ENCODE measurements around the gene ZNF267. TPM values are rescaled to one million over a fixed set of nuclear protein-coding genes. Genes with fewer than 3 reads are reported as not detected.

ZNF267 gene
- polyA plus RNA-seq, 2 donors: 4.1 to 4.3 TPM

DNA sequence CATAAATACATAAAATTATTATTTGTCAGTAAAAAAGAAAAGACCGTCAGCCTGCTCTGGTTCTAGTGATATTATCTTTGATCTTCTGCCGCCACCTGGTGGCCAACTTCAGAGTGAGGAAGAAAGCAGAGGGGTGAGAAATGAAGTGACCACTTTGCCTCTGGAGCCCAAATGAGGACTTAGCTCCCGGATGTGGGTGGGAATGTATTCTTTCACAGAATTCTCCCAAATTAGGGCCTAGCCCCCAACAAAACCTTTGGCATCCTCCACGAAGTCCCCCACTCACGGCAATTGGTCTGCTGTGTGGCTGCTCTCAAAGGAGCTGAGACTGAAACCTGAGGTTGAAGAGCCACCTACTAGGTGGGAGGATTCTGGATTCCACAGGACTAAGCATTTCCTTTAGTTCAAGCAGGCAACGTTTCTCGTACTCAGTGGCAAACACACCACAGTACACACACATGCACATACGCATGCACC, 4.9 kb upstream of the ZNF267 start:
- H3K9me3 ChIP-seq (ENCODE audit: control insufficient read depth in 2 of 2, insufficient read depth in 1 of 2, low read depth in 1 of 2, low read length in 1 of 2): no peaks in the 10 kb centered on the region
- no peaks in the 10 kb centered on the region for H3K36me3 ChIP-seq (ENCODE audit: control insufficient read depth in 2 of 2, insufficient read depth in 2 of 2, low read length in 1 of 2)
- H3K27ac ChIP-seq (ENCODE audit: low read depth in 2 of 2, low read length in 1 of 2): no peak overlapping the region
- no peaks in the 10 kb centered on the region for H3K27me3 ChIP-seq (ENCODE audit: control insufficient read depth in 1 of 2, insufficient read depth in 2 of 2, low read length in 2 of 2)
- H3K4me3 ChIP-seq (ENCODE audit: low read depth in 1 of 2, low read length in 2 of 2): no peak overlapping the region
- no peaks in the 10 kb centered on the region for H3K4me1 ChIP-seq (ENCODE audit: control insufficient read depth in 2 of 2, insufficient read depth in 2 of 2, low read length in 1 of 2)
- WGBS, 2 donors: 11% methylated on average over 8 of the region's 8 CpGs

DNA sequence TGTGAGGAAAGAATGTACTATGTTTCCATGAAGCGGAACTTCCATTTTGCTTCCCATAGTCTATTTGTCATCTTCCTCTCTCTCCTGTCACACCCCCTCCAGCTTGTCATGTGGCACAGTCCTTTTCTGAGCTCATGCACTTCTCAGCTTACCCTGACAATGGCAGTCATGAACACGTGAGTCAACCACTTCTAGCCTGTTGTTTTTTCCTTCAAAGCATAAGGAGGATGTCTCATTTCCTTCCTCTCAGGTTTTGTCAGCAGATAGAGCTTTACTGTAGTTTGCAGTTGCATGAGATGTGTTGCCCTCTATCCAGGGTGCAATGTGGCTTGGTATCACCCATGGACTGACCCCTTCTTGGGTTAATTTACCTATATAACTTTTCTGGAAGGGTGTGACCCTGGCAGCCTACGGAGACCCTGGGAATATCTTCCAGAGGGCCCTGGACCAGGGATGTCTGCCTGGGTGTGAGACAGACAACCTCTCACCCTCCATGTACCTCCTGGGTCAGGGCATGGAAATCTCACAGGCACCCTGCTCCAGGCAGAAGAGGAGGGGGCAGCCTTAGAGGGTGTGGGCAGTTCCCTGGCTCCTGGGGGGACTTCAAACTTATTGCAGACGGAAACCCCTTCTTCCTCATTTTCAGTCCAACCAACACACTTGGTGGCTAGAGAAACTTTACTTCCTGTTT, 4.0 kb upstream of the ZNF267 start:
- WGBS, 2 donors: 48 to 53% methylated on average over 4 of the region's 4 CpGs
- Histone ChIP-seq H3K27ac (ENCODE audit: low read depth in 2 of 2, low read length in 1 of 2) (peak overlapping the region in 1 of 2 donors; percentile 38), H3K4me3 (ENCODE audit: low read depth in 1 of 2, low read length in 2 of 2) (no peak overlapping the region), H3K36me3 (ENCODE audit: control insufficient read depth in 2 of 2, insufficient read depth in 2 of 2, low read length in 1 of 2) (no peaks in the 10 kb centered on the region), H3K27me3 (ENCODE audit: control insufficient read depth in 1 of 2, insufficient read depth in 2 of 2, low read length in 2 of 2) (no peaks in the 10 kb centered on the region), H3K4me1 (ENCODE audit: control insufficient read depth in 2 of 2, insufficient read depth in 2 of 2, low read length in 1 of 2) (no peaks in the 10 kb centered on the region), H3K9me3 (ENCODE audit: control insufficient read depth in 2 of 2, insufficient read depth in 1 of 2, low read depth in 1 of 2, low read length in 1 of 2) (no peaks in the 10 kb centered on the region)

DNA sequence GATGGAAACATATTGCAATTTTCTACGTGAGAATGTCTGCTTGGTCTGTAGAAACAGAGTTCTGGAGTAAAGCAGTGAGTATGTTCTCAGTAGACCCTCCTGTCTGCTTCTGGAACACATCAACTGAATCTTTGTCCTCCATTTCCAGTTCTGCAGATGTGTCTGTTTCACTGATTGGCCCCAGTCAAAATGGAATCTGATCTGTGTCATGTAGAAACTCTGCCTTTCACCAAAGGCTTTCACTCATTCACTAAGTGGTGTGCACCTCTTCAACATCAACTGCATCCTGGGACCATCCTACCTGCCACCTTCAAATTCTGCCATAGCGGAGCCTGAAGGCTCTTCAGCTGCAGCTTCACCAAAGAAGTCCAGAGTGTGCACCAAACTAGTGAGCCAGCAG, 2.8 kb upstream of the ZNF267 start:
- peaks cover 0 to 5% of the 10 kb centered on the region in 2 donors for H3K4me1 ChIP-seq (ENCODE audit: control insufficient read depth in 2 of 2, insufficient read depth in 2 of 2, low read length in 1 of 2)
- no peaks in the 10 kb centered on the region for H3K36me3 ChIP-seq (ENCODE audit: control insufficient read depth in 2 of 2, insufficient read depth in 2 of 2, low read length in 1 of 2)
- no peaks in the 10 kb centered on the region for H3K9me3 ChIP-seq (ENCODE audit: control insufficient read depth in 2 of 2, insufficient read depth in 1 of 2, low read depth in 1 of 2, low read length in 1 of 2)
- no peaks in the 10 kb centered on the region for H3K27me3 ChIP-seq (ENCODE audit: control insufficient read depth in 1 of 2, insufficient read depth in 2 of 2, low read length in 2 of 2)
- no peak overlapping the region for H3K27ac ChIP-seq (ENCODE audit: low read depth in 2 of 2, low read length in 1 of 2)
- 82 to 88% methylated on average over 2 of the region's 2 CpGs for WGBS, 2 donors
- H3K4me3 ChIP-seq (ENCODE audit: low read depth in 1 of 2, low read length in 2 of 2): no peak overlapping the region

DNA sequence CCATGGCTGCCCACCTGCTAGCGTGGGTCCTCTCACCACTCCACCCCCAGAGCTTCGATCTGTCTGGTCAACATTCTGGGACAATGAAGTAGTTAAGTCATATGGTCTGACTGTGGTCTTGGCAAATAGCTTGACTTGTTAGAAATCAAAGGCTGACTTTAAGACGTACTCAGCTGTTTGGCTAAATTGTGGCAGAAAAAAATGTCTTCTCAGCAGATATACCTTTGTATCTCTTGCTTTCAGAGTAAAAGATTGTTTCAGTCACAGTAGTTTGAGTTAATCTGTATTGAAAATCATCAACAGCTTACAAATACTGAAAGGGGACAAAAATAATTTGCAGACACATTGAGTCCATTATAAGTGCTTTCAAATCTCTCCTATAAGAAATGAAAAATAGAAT, 2.1 kb upstream of the ZNF267 start:
- Histone ChIP-seq H3K4me3 (ENCODE audit: low read depth in 1 of 2, low read length in 2 of 2) (no peak overlapping the region), H3K9me3 (ENCODE audit: control insufficient read depth in 2 of 2, insufficient read depth in 1 of 2, low read depth in 1 of 2, low read length in 1 of 2) (no peaks in the 10 kb centered on the region), H3K4me1 (ENCODE audit: control insufficient read depth in 2 of 2, insufficient read depth in 2 of 2, low read length in 1 of 2) (peaks cover 0 to 5% of the 10 kb centered on the region in 2 donors), H3K36me3 (ENCODE audit: control insufficient read depth in 2 of 2, insufficient read depth in 2 of 2, low read length in 1 of 2) (no peaks in the 10 kb centered on the region), H3K27me3 (ENCODE audit: control insufficient read depth in 1 of 2, insufficient read depth in 2 of 2, low read length in 2 of 2) (no peaks in the 10 kb centered on the region), H3K27ac (ENCODE audit: low read depth in 2 of 2, low read length in 1 of 2) (no peak overlapping the region)
- WGBS, 2 donors: 88 to 89% methylated on average over 3 of the region's 3 CpGs

DNA sequence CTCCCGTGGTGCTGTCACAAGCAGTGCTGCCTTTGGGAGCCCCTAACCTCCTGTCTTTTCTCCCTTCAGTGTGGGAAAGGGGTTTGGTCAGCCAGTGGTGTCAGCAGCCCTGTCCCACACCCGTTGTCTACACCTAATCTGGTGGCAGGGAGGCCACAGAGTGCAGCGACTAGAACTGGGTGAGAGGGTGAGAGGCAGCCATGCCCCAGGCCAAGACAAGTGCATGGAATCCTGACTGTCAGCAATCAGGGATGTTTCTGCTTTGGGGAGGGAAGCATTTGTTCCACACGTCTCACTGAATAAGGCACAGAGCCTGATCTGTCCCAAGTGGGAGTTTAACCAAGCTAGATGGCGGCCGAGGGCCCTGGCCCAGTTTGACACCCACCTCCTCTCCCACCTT, 1.4 kb upstream of the ZNF267 start:
- Histone ChIP-seq H3K27ac (ENCODE audit: low read depth in 2 of 2, low read length in 1 of 2) (no peak overlapping the region), H3K36me3 (ENCODE audit: control insufficient read depth in 2 of 2, insufficient read depth in 2 of 2, low read length in 1 of 2) (no peaks in the 10 kb centered on the region), H3K4me1 (ENCODE audit: control insufficient read depth in 2 of 2, insufficient read depth in 2 of 2, low read length in 1 of 2) (peaks cover 5 to 8% of the 10 kb centered on the region in 2 donors), H3K4me3 (ENCODE audit: low read depth in 1 of 2, low read length in 2 of 2) (no peak overlapping the region), H3K9me3 (ENCODE audit: control insufficient read depth in 2 of 2, insufficient read depth in 1 of 2, low read depth in 1 of 2, low read length in 1 of 2) (no peaks in the 10 kb centered on the region), H3K27me3 (ENCODE audit: control insufficient read depth in 1 of 2, insufficient read depth in 2 of 2, low read length in 2 of 2) (no peaks in the 10 kb centered on the region)
- WGBS, 2 donors: 87 to 89% methylated on average over 6 of the region's 6 CpGs

DNA sequence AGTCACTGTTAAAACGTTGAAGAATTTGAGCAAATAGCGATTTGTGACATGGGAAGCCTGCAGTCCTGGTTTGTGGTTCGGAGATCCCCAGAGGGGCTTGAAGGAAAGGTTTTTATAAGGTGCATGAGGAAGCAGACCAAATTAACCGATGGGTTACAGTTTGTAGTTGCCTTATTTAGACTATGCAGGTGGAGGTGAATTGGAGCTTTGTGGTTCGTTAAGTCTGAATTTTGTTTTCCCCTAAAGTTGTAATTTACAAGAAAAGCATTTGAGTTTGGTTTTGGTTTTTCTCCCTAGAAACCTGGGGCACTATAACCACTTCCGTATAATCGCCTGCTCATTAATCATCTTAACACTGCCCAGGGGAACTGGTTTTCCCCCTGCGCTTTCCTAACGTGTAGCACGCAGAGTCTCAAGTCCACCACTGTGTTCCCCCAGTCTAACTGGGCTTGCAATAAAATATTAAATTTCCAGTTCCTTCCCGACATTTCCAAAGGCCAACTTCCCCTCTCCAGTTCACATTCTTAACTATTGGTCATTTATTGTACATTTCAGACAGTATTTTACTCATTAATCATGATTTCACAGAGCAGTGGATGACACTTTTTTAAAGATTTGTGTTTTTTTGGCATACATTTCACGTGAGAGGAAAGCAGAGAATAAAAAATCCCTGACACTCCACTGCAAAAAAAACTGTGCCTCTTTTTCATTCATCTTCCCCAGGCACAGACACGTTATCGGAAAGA, 932 bp downstream of the ZNF267 start:
- Histone ChIP-seq H3K27me3 (ENCODE audit: control insufficient read depth in 1 of 2, insufficient read depth in 2 of 2, low read length in 2 of 2) (no peaks in the 10 kb centered on the region), H3K9me3 (ENCODE audit: control insufficient read depth in 2 of 2, insufficient read depth in 1 of 2, low read depth in 1 of 2, low read length in 1 of 2) (no peaks in the 10 kb centered on the region), H3K4me3 (ENCODE audit: low read depth in 1 of 2, low read length in 2 of 2) (peak overlapping the region; percentile 97), H3K36me3 (ENCODE audit: control insufficient read depth in 2 of 2, insufficient read depth in 2 of 2, low read length in 1 of 2) (no peaks in the 10 kb centered on the region), H3K27ac (ENCODE audit: low read depth in 2 of 2, low read length in 1 of 2) (peak overlapping the region; percentile 92 to 97), H3K4me1 (ENCODE audit: control insufficient read depth in 2 of 2, insufficient read depth in 2 of 2, low read length in 1 of 2) (peaks cover 8 to 14% of the 10 kb centered on the region in 2 donors)
- WGBS, 2 donors: 1 to 3% methylated on average over 14 of the region's 14 CpGs

DNA sequence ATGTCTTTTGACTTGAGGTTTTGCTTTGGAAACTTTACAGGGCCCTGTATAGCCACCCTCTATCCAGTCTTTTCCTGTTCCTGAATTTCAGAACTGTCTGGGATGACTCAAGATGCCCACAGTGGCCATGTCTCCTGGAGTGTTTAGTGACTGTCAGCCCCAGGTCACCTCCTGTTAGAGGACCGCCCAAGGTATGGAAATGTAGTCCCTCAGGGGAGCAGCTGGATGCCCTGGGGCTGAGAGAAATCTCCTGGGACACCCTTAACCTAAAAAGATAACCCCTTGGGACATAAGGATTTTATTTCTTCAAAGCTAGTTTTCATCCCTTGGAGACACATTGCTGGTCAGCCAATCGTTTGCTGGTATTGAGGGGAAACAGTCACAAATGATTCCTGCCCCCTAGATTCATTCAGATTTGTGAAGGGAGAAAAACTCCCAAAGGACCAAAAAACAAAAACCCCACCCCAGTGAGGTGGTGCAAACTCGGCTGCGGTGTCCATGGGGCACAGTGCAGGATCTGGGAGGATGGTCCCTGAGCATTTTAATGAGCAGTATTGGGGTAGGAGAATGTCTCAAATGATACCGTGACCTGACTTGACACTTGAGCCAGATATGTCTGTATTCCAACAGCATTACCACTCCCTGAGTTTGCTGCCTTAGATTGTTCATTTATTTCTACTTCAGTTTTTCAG, 1.7 kb downstream of the ZNF267 start:
- Histone ChIP-seq H3K36me3 (ENCODE audit: control insufficient read depth in 2 of 2, insufficient read depth in 2 of 2, low read length in 1 of 2) (no peaks in the 10 kb centered on the region), H3K27ac (ENCODE audit: low read depth in 2 of 2, low read length in 1 of 2) (peak overlapping the region in 1 of 2 donors; percentile 56), H3K9me3 (ENCODE audit: control insufficient read depth in 2 of 2, insufficient read depth in 1 of 2, low read depth in 1 of 2, low read length in 1 of 2) (no peaks in the 10 kb centered on the region), H3K4me1 (ENCODE audit: control insufficient read depth in 2 of 2, insufficient read depth in 2 of 2, low read length in 1 of 2) (peaks cover 8 to 20% of the 10 kb centered on the region in 2 donors), H3K4me3 (ENCODE audit: low read depth in 1 of 2, low read length in 2 of 2) (peak overlapping the region in 1 of 2 donors; percentile 97), H3K27me3 (ENCODE audit: control insufficient read depth in 1 of 2, insufficient read depth in 2 of 2, low read length in 2 of 2) (no peaks in the 10 kb centered on the region)
- 48 to 51% methylated on average over 5 of the region's 5 CpGs for WGBS, 2 donors

DNA sequence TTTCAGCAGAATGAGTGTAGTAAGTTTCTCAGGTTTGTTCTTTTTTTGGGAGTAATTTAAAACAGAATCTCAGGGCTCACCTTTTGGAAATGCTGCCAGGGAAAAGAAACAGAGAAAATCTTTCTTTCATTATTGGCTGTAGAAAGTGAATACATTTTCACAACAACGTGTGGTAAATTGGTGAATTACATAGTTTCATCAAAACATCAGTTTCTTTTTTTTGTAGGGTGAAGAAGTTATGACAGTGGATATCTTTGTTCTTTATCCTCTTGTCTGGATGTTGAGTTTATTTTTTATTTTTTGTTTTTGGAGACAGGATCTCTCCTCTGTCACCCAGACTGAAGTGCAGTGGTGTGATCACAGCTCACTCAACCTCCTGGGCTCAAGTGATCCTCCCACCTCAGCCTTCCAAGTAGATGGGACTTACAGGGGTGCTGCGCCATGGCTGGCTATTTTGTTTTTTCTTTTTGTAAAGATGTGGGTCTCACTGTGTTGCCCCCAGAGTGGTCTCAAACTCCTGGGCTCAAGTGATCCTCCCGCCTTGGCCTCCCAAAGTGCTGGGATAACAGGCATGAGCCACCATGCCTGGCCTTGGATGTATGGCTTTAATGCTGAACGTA, 2.4 kb downstream of the ZNF267 start:
- peaks cover 8 to 20% of the 10 kb centered on the region in 2 donors for H3K4me1 ChIP-seq (ENCODE audit: control insufficient read depth in 2 of 2, insufficient read depth in 2 of 2, low read length in 1 of 2)
- no peak overlapping the region for H3K4me3 ChIP-seq (ENCODE audit: low read depth in 1 of 2, low read length in 2 of 2)
- no peaks in the 10 kb centered on the region for H3K27me3 ChIP-seq (ENCODE audit: control insufficient read depth in 1 of 2, insufficient read depth in 2 of 2, low read length in 2 of 2)
- no peaks in the 10 kb centered on the region for H3K9me3 ChIP-seq (ENCODE audit: control insufficient read depth in 2 of 2, insufficient read depth in 1 of 2, low read depth in 1 of 2, low read length in 1 of 2)
- 70 to 73% methylated on average over 4 of the region's 4 CpGs for WGBS, 2 donors
- H3K36me3 ChIP-seq (ENCODE audit: control insufficient read depth in 2 of 2, insufficient read depth in 2 of 2, low read length in 1 of 2): no peaks in the 10 kb centered on the region
- no peak overlapping the region for H3K27ac ChIP-seq (ENCODE audit: low read depth in 2 of 2, low read length in 1 of 2)

All from esophagus (tissue), 2 donors.